NCI-H2081 (cell line): ENCODE measurements around the gene LRRFIP2.
"Not testable (repeated sequence)": the region's sequence is repeated elsewhere in the genome, so short reads cannot be mapped to it uniquely, and the experiment has no call there.

ENCODE experiments used
- DNase-seq, 2 experiments: peaks; one replicate each; lab custom pipeline; 2025; lab: John Stamatoyannopoulos, UW

LRRFIP2 gene

DNA sequence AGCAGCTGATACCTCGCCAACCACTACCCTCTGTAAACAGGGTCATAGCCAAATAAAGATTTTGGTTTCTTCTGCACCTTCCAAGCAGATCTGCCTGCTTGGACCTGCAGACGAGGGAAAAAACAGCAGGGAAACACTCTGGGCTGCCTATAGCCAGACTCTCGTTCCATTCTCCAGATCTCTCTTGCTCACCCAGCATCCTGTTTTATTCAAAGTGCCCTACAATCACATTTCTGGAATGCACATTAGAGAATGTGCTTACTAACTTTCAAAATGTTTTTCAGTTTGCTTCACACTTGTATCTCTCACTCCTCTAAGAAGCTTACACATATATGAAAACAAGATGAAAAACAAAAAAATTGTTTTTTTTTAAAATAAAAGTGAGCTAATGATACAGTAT, 109.6 kb downstream of the LRRFIP2 start:
- DNase-seq = no peak

DNA sequence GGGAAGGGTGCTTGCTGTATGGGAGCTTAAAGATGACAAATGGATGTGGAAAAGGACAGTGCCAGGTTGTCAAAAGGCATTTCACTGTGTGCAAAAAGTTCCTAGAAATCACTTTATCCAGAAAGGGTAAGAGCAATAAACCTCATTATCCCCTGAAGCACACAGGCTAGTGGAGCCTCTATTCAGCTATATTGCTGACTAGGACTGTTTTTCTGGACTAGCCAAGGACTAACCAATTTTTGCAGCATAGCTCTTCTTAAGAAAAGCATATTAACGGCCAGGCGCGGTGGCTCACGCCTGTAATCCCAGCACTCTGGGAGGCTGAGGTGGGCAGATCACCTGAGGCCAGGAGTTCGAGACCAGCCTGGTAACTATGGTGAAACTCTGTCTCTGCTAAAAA, 116.3 kb downstream of the LRRFIP2 start:
- no peak for DNase-seq

DNA sequence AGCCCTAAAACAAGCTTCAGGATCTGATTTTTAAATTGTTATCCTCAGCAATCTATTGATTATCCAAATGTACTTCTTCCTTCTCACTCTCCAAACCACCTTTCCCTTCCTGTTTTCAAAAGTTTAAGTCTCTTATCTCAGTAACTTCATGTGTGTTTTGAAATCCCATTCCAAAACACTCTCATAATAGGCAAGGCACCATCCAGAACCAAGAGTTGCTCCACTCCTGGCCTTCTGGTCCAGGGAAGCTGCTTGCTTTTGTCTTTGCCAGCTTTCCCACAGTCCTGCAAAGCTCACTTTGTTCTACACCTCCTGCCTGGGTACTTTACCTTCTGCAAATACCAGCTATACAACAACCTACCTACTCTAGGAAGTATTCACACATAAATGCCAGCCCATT, 117.6 kb downstream of the LRRFIP2 start:
- DNase-seq = no peak

DNA sequence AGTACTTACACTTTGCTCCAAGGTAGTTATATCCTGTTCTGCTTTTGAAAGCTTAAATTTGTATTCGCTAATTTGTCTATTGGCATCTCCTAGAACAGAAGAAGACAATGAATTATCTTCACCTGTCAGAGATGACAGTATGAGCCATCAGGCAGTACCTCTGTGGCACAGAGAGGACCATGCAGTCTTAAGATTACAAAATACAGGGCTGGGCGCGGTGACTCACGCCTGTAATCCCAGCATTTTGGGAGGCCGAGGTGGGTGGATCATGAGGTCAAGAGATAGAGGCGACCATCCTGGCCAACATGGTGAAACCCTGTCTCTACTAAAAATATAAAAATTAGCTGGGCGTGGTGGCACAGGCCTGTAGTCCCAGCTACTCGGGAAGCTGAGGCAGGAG, 119.3 kb downstream of the LRRFIP2 start:
- not testable (repeated sequence) for DNase-seq

GRCh38 chr3:37054370-37054769, 120.0 kb downstream of the LRRFIP2 start:
- DNase-seq = no peak

DNA sequence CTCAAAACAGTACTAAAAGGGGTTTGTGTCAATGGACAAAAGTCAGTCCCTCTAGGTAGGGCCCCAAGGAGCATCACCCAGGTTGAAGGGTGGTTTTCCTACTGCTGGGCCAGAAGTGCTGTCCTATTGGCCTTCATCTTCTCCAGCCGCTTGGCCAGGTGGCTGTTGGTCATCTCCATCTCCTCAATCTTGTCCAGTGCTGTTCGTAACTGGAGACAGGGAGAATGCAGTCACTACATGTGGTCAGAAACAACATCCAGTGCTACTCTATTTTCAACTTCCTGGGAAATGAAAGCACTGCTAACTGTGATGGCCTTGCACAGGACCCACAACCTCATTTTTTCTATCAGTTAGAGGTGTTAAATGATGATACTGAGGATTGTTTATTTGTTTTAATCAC, 120.6 kb downstream of the LRRFIP2 start:
- no peak for DNase-seq

DNA sequence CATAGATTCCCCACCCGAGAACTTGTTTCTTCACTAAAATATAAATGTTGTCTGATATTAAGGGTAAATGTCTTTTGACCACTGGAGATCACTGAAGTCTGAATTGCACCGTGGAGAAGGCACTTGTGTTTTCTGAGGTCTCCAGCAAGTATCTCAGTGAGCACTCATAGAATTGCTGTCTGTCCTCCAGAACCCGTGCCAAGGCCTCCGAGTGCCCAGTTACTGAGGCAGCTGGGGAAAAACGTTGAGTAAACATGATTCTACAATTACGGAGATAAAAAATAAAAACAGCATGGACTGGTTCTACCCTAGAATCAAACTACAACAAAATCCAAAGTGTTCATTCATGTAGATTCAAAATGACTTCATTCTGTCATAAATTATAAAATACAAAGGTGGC, 121.0 kb downstream of the LRRFIP2 start:
- DNase-seq = no peak

- DNase-seq = no peak
Measured at GRCh38 chr3:37052860-37053259, 121.5 kb downstream of the LRRFIP2 start.

DNA sequence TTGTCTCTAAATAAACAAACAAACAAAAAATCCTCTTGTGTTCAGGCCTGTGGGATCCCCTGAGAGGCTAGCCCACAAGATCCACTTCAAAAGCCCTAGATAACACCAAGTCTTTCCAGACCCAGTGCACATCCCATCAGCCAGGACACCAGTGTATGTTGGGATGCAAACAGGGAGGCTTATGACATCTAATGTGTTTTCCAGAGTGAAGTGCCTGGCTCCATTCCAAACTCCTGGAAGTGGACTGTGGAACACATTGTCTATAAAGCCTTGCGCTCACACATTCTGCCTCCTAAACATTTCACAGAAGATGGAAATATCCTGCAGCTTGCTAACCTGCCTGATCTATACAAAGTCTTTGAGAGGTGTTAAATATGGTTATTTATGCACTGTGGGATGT, 124.1 kb downstream of the LRRFIP2 start:
- DNase-seq = no peak

DNA sequence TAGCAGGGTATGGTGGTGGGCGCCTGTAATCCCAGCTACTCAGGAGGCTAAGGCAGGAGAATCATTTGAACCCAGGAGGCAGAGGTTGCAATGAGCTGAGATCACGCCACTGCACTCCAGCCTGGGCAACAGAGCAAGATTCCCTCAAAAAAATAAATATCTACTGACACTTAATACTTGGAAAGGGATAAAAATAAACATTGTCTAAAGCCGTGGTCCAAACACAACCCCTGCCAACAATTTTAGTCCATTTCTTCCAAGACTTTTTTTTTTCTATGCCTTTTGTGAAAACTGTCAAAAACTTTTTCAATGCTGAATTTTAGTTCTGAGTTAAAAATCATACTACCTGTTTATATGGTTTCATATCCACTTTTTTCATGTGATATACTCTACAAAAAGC, 131.7 kb downstream of the LRRFIP2 start:
- DNase-seq = not testable (repeated sequence)

DNA sequence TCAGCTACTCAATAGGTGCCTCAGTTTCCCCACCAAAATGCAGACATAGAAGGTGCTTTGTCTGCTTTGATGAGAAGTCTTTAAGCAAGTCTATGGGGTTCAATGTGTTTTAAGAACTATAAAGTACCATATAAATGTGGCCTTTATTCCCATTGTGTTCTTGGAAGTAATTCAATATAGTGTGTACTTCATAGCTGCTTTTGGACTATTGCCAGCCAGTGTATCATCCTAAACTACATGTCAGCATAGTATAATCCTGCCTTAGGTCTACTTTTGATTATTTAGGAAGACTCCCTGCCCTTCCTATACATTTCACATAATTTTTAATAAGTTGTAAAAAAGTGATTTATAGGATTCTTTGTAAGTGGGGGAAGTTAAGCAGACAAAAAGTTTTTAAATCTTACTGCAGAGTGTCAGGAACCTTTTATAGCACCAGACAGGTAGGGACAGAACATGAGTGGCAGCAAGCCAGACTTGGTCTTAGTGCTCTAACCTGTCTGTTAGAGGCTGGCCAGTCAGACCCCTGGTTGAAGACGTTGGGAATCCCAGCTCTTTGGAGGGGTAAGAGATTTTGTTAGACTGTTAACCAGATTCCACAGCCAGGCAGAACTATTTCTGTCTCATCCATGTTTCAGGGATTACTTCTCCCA, 132.7 kb downstream of the LRRFIP2 start:
- DNase-seq = no peak

DNA sequence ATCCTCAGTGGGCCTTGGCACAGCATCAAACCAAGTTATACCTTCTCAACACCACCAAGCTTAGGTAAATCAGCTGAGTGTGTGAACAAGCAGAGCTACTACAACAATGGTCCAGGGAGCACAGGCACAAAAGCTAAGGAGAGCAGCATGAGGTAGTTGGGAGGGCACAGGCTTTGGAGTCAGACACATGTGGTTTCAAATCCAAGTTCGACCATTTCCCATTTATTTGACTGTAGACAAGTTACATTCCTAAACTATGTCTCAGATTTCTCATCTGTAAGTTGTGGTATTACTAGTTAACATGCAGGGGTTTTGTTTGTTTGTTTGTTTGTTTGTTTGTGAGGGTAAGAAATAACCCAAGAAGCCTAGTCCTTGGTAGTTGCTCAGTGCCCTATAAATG, 134.2 kb downstream of the LRRFIP2 start:
- DNase-seq = no peak

GRCh38 chr3:37039161-37039846, 135.1 kb downstream of the LRRFIP2 start:
- DNase-seq = no peak

GRCh38 chr3:37037352-37037751, 137.0 kb downstream of the LRRFIP2 start:
- DNase-seq = no peak

GRCh38 chr3:37032961-37033360, 141.4 kb downstream of the LRRFIP2 start:
- DNase-seq = no peak

DNA sequence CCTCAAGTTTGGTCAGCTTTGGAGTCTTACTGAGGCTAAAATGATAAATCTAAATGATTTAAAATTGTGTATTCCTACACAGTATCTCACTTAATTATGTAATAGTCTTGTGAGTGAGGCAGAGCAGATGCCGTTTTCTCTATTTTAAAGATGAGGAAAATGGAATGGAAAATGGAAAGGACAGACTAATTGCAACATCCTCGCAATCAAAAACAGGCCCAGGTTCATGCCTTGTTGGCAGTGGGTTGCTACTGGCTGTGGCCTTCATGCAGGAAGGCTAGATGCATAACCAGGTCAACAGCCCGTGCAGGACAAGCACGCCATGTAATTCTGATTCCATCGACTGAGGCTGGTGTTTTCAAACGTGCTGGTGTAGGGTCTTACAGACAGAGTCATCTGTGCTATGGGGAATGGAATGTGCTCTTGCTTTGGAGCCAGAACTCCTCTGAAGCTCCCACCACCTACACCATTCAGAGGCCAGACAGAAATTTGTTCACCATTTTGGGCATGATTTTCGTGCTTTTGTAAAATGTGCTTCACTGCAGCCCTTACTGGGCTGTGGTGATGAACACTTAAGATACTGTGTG, 143.2 kb downstream of the LRRFIP2 start:
- no peak for DNase-seq

- no peak for DNase-seq
Measured at GRCh38 chr3:37030588-37030987, 143.8 kb downstream of the LRRFIP2 start.

DNA sequence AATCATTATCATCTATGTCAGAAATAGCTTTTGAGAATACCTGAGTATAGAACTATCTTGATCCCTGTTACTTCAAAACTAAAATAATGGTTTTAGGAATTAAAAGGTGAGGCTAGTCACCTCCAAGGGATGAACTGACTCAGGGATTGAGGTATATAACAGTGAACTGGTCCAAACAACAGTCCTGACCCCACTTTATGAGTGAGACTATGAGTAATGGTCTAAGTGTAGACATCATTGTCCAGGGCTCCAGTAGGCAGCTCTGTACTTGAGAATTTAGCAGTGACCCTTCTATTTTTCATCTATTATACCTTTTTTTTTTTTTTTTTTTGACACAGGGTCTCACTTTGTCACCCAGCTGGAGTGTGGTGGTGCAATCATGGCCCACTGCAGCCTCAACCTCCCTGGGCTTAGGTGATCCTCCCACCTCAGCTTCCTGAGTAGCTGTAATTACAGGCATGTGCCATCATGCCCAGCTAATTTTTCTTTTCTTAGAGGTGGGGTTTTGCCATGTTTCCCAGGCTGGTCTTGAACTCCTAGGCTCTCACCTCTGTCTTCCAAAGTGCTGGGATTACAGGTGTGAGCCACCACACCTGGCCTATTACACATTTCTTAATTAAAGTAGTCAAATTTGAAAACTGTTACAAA, 144.7 kb downstream of the LRRFIP2 start:
- DNase-seq = no peak

GRCh38 chr3:37029111-37029510, 145.3 kb downstream of the LRRFIP2 start:
- no peak for DNase-seq

DNA sequence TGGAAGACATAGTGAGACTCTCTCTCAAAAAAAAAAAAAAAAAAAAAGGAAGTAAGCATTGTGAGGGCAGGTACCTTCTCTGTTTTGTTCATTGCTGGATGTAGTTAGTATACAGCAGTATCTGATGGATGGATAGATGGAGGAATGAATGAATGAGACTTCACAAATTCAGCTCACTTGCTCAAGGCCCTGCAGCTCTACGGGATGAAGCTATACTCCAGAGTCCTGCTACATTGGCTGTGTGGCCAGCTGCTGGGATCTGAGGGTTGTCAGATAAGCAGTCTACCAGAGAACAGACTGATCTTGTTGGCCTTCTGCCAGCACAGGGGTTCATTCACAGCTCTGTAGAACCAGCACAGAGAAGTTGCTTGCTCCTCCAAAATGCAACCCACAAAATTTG, 146.1 kb downstream of the LRRFIP2 start:
- no peak for DNase-seq

DNA sequence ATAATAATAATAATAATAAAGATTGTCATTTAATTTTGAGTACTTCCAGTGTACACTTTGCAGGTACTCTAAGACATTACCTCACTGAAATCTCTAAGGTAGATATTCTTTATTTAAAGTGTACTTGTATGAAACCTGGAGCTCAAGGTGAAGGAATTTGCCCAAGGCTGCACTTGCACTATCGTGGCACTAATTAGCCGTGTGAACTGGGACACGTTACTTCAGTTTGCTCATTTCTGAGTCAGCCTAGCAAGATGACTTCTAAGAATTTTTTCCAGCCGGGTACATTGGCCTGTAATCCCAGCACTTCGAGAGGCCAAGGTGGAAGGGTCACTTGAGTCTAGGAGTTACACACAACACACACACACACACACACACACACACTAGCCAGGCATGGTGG, 147.5 kb downstream of the LRRFIP2 start:
- no peak for DNase-seq

- DNase-seq = no peak
Measured at GRCh38 chr3:37025561-37026335, 148.6 kb downstream of the LRRFIP2 start.
